HL-60/S4 (cell line): Measurements from ENCODE around the gene YIPF1.
"Not testable (repeated sequence)": the region's sequence is repeated elsewhere in the genome, so short reads cannot be mapped to it uniquely, and the experiment has no call there.

Experiments used
- in situ Hi-C: fragments of 300-500 bp; cut with MboI; formaldehyde crosslinking; loops from 2 replicates; pipeline ENCODE4 v1.14.3; 2022; ENCODE audit warnings: low sequenced_read_pairs

Gene YIPF1

GRCh38 chr1:53895421-53895820 lies 5.8 kb upstream of the YIPF1 start:
- in situ Hi-C loops: no loop called here

- in situ Hi-C loops: no loop called here
Measured at GRCh38 chr1:53894644-53895043, 5.0 kb upstream of the YIPF1 start.

DNA sequence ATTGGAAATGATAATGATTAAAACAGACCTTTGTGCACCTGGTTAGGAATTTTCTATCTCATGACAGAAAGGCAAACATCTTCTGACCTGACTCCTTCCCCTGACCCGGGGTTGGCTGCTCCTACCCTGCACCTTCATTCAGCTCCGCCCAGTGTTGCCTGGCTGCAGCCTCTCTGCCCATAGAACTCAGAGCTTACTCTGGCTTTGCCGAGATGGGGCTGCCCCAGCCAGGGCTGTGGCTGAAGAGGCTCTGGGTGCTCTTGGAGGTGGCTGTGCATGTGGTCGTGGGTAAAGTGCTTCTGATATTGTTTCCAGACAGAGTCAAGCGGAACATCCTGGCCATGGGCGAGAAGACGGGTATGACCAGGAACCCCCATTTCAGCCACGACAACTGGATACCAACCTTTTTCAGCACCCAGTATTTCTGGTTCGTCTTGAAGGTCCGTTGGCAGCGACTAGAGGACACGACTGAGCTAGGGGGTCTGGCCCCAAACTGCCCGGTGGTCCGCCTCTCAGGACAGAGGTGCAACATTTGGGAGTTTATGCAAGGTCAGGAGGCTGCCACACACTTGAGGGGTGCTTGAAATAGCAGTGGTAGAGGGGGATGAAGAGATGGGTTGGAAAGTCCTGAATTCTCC lies 4.5 kb upstream of the YIPF1 start, which contains the start of gene DIO1:
DIO1 (plus strand) TSS at position 189 of the 638 bp plus-strand sequence; CDS start at position 213, 24 bp downstream.
- in situ Hi-C loops: no loop called here

- in situ Hi-C loops: no loop called here
Measured at GRCh38 chr1:53892911-53893310, 3.3 kb upstream of the YIPF1 start.

DNA sequence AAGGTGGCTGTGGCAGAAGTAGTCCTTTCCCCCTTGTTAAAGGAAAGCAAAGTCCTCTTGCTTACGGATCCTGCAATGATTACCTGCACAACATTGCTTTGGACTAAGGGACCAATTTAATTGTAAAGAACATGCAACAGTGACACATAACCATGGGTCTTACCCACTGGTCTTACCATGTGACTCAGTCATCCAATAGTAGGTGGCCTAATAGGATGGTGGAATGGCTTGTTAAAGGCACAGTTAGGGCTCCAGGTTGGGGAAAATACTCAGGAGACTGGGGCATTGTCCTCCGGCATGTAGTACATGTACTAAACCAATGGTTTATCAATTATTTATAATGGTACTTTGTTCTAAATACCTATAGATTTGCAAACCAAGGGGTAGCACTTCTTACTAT lies 2.1 kb upstream of the YIPF1 start:
- in situ Hi-C loops: no loop called here

DNA sequence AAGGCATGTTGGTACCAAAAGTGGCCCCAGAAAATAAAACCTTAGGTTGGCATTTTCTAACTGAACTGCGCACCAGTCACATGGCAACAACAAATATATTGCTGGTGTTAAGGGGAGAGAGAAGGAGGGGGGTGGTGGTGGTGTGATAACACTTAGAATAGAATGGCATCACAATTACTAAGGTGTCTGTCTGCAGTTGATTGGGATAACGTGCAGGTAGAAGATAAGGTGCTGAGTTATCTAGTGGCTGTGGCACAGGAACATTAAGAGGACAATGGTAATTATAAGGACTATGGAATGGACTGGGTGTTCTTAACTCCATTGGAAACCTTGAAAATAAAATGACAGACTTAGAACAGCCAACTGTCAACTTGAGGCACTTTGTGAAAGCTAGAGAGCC lies 1.4 kb upstream of the YIPF1 start:
- in situ Hi-C loops: no loop called here

GRCh38 chr1:53890522-53890941 lies 935 bp upstream of the YIPF1 start:
- in situ Hi-C loops: no loop called here

DNA sequence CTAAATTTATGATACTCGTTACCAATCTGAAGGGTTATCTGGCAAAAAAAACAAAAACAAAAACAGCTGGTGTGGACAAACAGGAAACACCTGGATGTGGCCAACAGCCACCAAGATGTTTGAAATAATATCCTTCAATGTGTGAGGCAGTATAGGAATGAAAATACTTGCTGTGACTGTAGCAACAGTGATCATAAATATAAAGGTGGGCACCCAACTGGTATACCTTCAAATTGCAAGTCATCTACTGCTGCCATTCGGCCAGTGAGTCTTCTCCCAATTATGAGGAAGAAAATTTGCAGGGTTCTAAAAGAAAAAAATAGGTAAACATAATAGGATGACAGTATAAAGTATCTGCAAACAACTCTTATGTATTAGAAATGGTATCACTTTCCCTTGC lies 916 bp downstream of the YIPF1 start:
- in situ Hi-C loops: no loop called here

- in situ Hi-C loops: not testable (repeated sequence)
Measured at GRCh38 chr1:53883600-53883999, 6.0 kb downstream of the YIPF1 start.

- in situ Hi-C loops: not testable (repeated sequence)
Measured at GRCh38 chr1:53881853-53882252, 7.7 kb downstream of the YIPF1 start.

GRCh38 chr1:53878492-53879105 lies 11.0 kb downstream of the YIPF1 start:
- in situ Hi-C loops: no loop called here

DNA sequence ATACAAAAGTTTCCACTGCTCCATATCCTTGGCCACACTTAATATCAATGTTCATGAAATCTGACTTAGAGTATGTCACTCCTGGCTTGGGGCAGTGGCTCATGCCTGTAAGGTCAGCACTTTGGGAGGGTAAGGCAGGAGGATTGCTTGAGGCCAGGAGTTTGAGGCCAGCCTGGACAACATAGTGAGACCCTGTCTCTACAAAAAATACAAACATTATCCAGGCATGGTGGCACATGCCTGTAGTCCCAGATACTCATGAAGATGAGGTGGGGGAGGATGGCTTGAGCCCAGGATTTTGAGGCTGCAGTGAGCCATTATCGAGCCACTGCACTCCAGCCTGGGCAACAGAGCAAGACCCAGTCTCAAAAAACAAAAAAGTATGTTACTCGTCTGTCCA lies 14.4 kb downstream of the YIPF1 start:
- in situ Hi-C loops: not testable (repeated sequence)

DNA sequence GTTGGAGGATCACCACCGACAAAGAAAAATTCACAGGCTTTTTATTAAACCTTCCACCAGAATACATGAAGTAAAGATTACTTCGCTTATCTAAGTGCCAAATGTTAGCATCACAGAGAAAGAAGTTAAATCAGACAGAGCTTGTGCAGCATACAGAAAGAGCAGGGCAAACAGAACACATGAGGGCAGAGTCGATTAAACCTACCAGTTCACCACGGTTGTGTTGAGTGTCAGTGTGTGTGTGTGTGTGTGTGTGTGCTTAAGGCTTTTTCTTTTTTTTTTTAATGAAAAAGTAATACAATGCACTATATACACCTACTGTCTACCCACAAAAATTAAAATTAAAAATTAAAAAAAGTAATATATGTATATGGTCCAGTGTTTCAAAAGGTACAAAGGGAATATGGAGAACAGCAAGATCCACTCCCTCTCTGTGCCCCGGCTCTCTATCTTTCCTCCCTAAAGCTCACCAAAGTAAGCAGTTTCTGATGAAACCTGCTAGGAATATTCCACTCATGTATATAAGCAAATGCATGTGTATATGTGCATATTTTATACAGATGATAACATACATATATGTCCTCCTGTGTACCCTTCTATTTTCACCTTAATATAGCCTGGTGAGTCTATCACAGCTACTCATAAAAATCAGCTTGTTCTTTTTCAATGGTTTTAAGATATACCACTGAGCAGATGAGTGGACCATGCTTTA lies 17.7 kb downstream of the YIPF1 start:
- in situ Hi-C loops: no loop called here

DNA sequence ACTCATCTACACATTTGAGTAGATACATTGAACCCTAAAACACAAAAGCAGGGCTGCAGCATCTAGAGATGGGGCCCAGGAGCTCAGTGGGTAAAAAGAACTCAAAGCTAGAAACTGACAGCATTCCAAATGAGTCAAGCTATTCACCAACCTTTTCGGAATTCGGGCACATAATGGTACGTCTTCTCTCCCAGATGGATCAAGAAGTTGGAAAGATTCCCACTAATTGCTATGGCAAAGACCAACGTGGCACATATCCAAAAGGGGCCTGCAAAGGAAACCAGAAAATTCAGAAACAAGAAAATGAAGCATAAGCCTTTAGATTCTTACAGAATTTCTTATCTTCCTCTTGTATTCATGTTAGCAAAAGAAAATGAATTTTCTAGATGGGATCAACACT lies 18.4 kb downstream of the YIPF1 start:
- in situ Hi-C loops: no loop called here

- in situ Hi-C loops: no loop called here
Measured at GRCh38 chr1:53869454-53870117, 20.0 kb downstream of the YIPF1 start.

GRCh38 chr1:53868565-53868964 lies 21.0 kb downstream of the YIPF1 start:
- in situ Hi-C loops: no loop called here

GRCh38 chr1:53862507-53862906 lies 27.1 kb downstream of the YIPF1 start:
- in situ Hi-C loops: loop anchor here (5.0 kb wide), 1 partner anchor 90 kb away; no protein-coding TSS in a partner anchor

GRCh38 chr1:53860967-53861411 lies 28.6 kb downstream of the YIPF1 start:
- in situ Hi-C loops: loop anchor here (5.0 kb wide), 1 partner anchor 91 kb away; no protein-coding TSS in a partner anchor

GRCh38 chr1:53851571-53852285 lies 37.9 kb downstream of the YIPF1 start:
- in situ Hi-C loops: no loop called here

DNA sequence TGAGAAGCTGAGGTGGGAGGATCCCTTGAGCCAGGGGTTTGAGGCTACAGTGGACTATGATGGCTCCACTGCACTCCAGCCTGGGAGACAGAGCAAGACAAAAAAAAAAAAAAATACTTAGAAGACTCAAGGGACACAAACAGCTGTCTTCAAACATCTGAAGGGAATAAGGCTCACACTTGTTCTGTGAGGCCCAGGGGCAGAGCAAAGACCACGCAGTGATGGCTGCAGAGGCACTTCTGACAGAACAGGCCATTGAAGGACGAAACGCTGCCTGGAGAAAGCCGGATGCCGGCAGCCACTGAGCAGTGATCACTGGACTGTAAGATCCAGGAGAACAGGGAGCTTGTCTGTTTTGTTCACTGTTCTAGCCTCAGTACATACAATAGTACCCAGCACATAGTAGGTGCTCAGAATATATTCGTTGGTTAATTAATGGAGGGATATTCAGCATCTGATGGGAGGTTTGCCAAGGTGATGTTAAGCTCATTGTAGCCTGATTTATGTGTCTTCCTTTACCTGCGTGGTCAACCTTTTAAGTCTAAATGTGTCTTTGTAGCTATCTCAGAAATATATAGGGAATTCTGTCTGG lies 39.4 kb downstream of the YIPF1 start:
- in situ Hi-C loops: no loop called here
